ENCODE measurements around the gene CLSTN3.

The CLSTN3 gene

GRCh38 chr12:7122811-7123769 lies 7.1 kb upstream of the CLSTN3 start:
- peaks cover 0 to 6% (median 4%) of the 10 kb centered on the region in 5 donors for H3K27me3 ChIP-seq (ENCODE audit: control insufficient read depth in 5 of 5, insufficient read depth in 4 of 5, low read length in 5 of 5)
- no peak overlapping the region for H3K27ac ChIP-seq (ENCODE audit: low read depth, low read length)
- no peaks in the 10 kb centered on the region for H3K36me3 ChIP-seq (ENCODE audit: control insufficient read depth in 5 of 5, insufficient read depth in 5 of 5, low read length in 5 of 5)
- no peak overlapping the region for H3K4me3 ChIP-seq (ENCODE audit: low read depth in 1 of 5, low read length in 5 of 5)
- no peaks in the 10 kb centered on the region for H3K9me3 ChIP-seq (ENCODE audit: control insufficient read depth in 5 of 5, low read length in 5 of 5)
- no peak overlapping the region for H3K9ac ChIP-seq (ENCODE audit: low read length in 5 of 5)
- peaks cover 0 to 23% (median 15%) of the 10 kb centered on the region in 5 donors for H3K4me1 ChIP-seq (ENCODE audit: control insufficient read depth in 5 of 5, insufficient read depth in 5 of 5, low read length in 5 of 5)

GRCh38 chr12:7123806-7124522 lies 6.2 kb upstream of the CLSTN3 start:
- Histone ChIP-seq H3K9ac (ENCODE audit: low read length in 5 of 5) (no peak overlapping the region), H3K36me3 (ENCODE audit: control insufficient read depth in 5 of 5, insufficient read depth in 5 of 5, low read length in 5 of 5) (no peaks in the 10 kb centered on the region), H3K9me3 (ENCODE audit: control insufficient read depth in 5 of 5, low read length in 5 of 5) (no peaks in the 10 kb centered on the region), H3K27me3 (ENCODE audit: control insufficient read depth in 5 of 5, insufficient read depth in 4 of 5, low read length in 5 of 5) (peaks cover 2 to 13% (median 10%) of the 10 kb centered on the region in 5 donors), H3K4me3 (ENCODE audit: low read depth in 1 of 5, low read length in 5 of 5) (no peak overlapping the region), H3K27ac (ENCODE audit: low read depth, low read length) (no peak overlapping the region), H3K4me1 (ENCODE audit: control insufficient read depth in 5 of 5, insufficient read depth in 5 of 5, low read length in 5 of 5) (peaks cover 0 to 32% (median 24%) of the 10 kb centered on the region in 5 donors)

- Histone ChIP-seq H3K4me1 (ENCODE audit: control insufficient read depth in 5 of 5, insufficient read depth in 5 of 5, low read length in 5 of 5) (peaks cover 3 to 48% (median 40%) of the 10 kb centered on the region in 5 donors), H3K9me3 (ENCODE audit: control insufficient read depth in 5 of 5, low read length in 5 of 5) (no peaks in the 10 kb centered on the region), H3K9ac (ENCODE audit: low read length in 5 of 5) (no peak overlapping the region), H3K36me3 (ENCODE audit: control insufficient read depth in 5 of 5, insufficient read depth in 5 of 5, low read length in 5 of 5) (no peaks in the 10 kb centered on the region), H3K4me3 (ENCODE audit: low read depth in 1 of 5, low read length in 5 of 5) (no peak overlapping the region), H3K27me3 (ENCODE audit: control insufficient read depth in 5 of 5, insufficient read depth in 4 of 5, low read length in 5 of 5) (peaks cover 8 to 22% (median 16%) of the 10 kb centered on the region in 5 donors), H3K27ac (ENCODE audit: low read depth, low read length) (no peak overlapping the region)
Observed at GRCh38 chr12:7125632-7126227, 4.4 kb upstream of the CLSTN3 start.

GRCh38 chr12:7127916-7128626 lies 2.1 kb upstream of the CLSTN3 start:
- peaks cover 10 to 37% (median 28%) of the 10 kb centered on the region in 5 donors for H3K27me3 ChIP-seq (ENCODE audit: control insufficient read depth in 5 of 5, insufficient read depth in 4 of 5, low read length in 5 of 5)
- H3K4me3 ChIP-seq (ENCODE audit: low read depth in 1 of 5, low read length in 5 of 5) = peak overlapping the region in 3 of 5 donors; percentile 17 to 61 (median 29)
- no peak overlapping the region for H3K9ac ChIP-seq (ENCODE audit: low read length in 5 of 5)
- no peaks in the 10 kb centered on the region for H3K36me3 ChIP-seq (ENCODE audit: control insufficient read depth in 5 of 5, insufficient read depth in 5 of 5, low read length in 5 of 5)
- H3K9me3 ChIP-seq (ENCODE audit: control insufficient read depth in 5 of 5, low read length in 5 of 5) = no peaks in the 10 kb centered on the region
- H3K4me1 ChIP-seq (ENCODE audit: control insufficient read depth in 5 of 5, insufficient read depth in 5 of 5, low read length in 5 of 5) = peaks cover 8 to 42% (median 34%) of the 10 kb centered on the region in 5 donors
- H3K27ac ChIP-seq (ENCODE audit: low read depth, low read length) = no peak overlapping the region

- Histone ChIP-seq H3K36me3 (ENCODE audit: control insufficient read depth in 5 of 5, insufficient read depth in 5 of 5, low read length in 5 of 5) (peaks cover 0 to 2% (median 0%) of the 10 kb centered on the region in 5 donors), H3K27ac (ENCODE audit: low read depth, low read length) (no peak within 1 kb of the TSS), H3K4me3 (ENCODE audit: low read depth in 1 of 5, low read length in 5 of 5) (peak within 1 kb of the TSS; percentile 24 to 71 (median 61)), H3K27me3 (ENCODE audit: control insufficient read depth in 5 of 5, insufficient read depth in 4 of 5, low read length in 5 of 5) (peaks cover 10 to 37% (median 28%) of the 10 kb centered on the region in 5 donors), H3K9me3 (ENCODE audit: control insufficient read depth in 5 of 5, low read length in 5 of 5) (no peaks in the 10 kb centered on the region), H3K9ac (ENCODE audit: low read length in 5 of 5) (peak within 1 kb of the TSS in 4 of 5 donors; percentile 32 to 56 (median 48)), H3K4me1 (ENCODE audit: control insufficient read depth in 5 of 5, insufficient read depth in 5 of 5, low read length in 5 of 5) (peaks cover 8 to 38% (median 31%) of the 10 kb centered on the region in 5 donors)
Observed at GRCh38 chr12:7128681-7129286, 1.4 kb upstream of the CLSTN3 start, which contains the start of gene RBP5. TSS of gene RBP5 (minus strand) at chr12:7128889. CDS start at chr12:7128775, 114 bp downstream.

- peaks cover 8 to 34% (median 31%) of the 10 kb centered on the region in 5 donors for H3K4me1 ChIP-seq (ENCODE audit: control insufficient read depth in 5 of 5, insufficient read depth in 5 of 5, low read length in 5 of 5)
- peak overlapping the region; percentile 24 to 71 (median 61) for H3K4me3 ChIP-seq (ENCODE audit: low read depth in 1 of 5, low read length in 5 of 5)
- peaks cover 10 to 37% (median 28%) of the 10 kb centered on the region in 5 donors for H3K27me3 ChIP-seq (ENCODE audit: control insufficient read depth in 5 of 5, insufficient read depth in 4 of 5, low read length in 5 of 5)
- peaks cover 0 to 8% (median 0%) of the 10 kb centered on the region in 5 donors for H3K36me3 ChIP-seq (ENCODE audit: control insufficient read depth in 5 of 5, insufficient read depth in 5 of 5, low read length in 5 of 5)
- H3K9ac ChIP-seq (ENCODE audit: low read length in 5 of 5) = peak overlapping the region in 4 of 5 donors; percentile 32 to 56 (median 48)
- H3K27ac ChIP-seq (ENCODE audit: low read depth, low read length) = no peak overlapping the region
- no peaks in the 10 kb centered on the region for H3K9me3 ChIP-seq (ENCODE audit: control insufficient read depth in 5 of 5, low read length in 5 of 5)
Observed at GRCh38 chr12:7129287-7129871, 792 bp upstream of the CLSTN3 start.

GRCh38 chr12:7130701-7131501 lies 730 bp downstream of the CLSTN3 start:
- Histone ChIP-seq H3K27me3 (ENCODE audit: control insufficient read depth in 5 of 5, insufficient read depth in 4 of 5, low read length in 5 of 5) (peaks cover 10 to 35% (median 28%) of the 10 kb centered on the region in 5 donors), H3K4me3 (ENCODE audit: low read depth in 1 of 5, low read length in 5 of 5) (peak overlapping the region; percentile 48 to 71 (median 53)), H3K9ac (ENCODE audit: low read length in 5 of 5) (peak overlapping the region in 3 of 5 donors; percentile 19 to 64 (median 22)), H3K4me1 (ENCODE audit: control insufficient read depth in 5 of 5, insufficient read depth in 5 of 5, low read length in 5 of 5) (peaks cover 8 to 34% (median 31%) of the 10 kb centered on the region in 5 donors), H3K27ac (ENCODE audit: low read depth, low read length) (peak overlapping the region; percentile 16), H3K9me3 (ENCODE audit: control insufficient read depth in 5 of 5, low read length in 5 of 5) (no peaks in the 10 kb centered on the region), H3K36me3 (ENCODE audit: control insufficient read depth in 5 of 5, insufficient read depth in 5 of 5, low read length in 5 of 5) (peaks cover 0 to 20% (median 4%) of the 10 kb centered on the region in 5 donors)

- H3K4me1 ChIP-seq (ENCODE audit: control insufficient read depth in 5 of 5, insufficient read depth in 5 of 5, low read length in 5 of 5) = peaks cover 8 to 34% (median 31%) of the 10 kb centered on the region in 5 donors
- no peaks in the 10 kb centered on the region for H3K9me3 ChIP-seq (ENCODE audit: control insufficient read depth in 5 of 5, low read length in 5 of 5)
- H3K36me3 ChIP-seq (ENCODE audit: control insufficient read depth in 5 of 5, insufficient read depth in 5 of 5, low read length in 5 of 5) = peaks cover 0 to 26% (median 10%) of the 10 kb centered on the region in 5 donors
- H3K27ac ChIP-seq (ENCODE audit: low read depth, low read length) = no peak overlapping the region
- H3K4me3 ChIP-seq (ENCODE audit: low read depth in 1 of 5, low read length in 5 of 5) = peak overlapping the region in 2 of 5 donors; percentile 61 to 71
- H3K9ac ChIP-seq (ENCODE audit: low read length in 5 of 5) = no peak overlapping the region
- peaks cover 10 to 35% (median 28%) of the 10 kb centered on the region in 5 donors for H3K27me3 ChIP-seq (ENCODE audit: control insufficient read depth in 5 of 5, insufficient read depth in 4 of 5, low read length in 5 of 5)
Observed at GRCh38 chr12:7131502-7131866, 1.3 kb downstream of the CLSTN3 start.

All from subcutaneous abdominal adipose tissue (tissue), 5 donors.